GM08714 (cell line): ENCODE data around the gene ATP8A1.

ENCODE experiments used
- H3K4me3 ChIP-seq: fragments of 200-500 bp; sonication (Bioruptor generic); 2 replicates; pipeline ENCODE4 v1.5.1; 2014; ENCODE audit warnings: mild to moderate bottlenecking, low read length, inconsistent platforms
- ZNF274 ChIP-seq: IDR thresholded peaks from 2 replicates; pipeline ENCODE4 v1.6.1; 2012; ENCODE audit warnings: mild to moderate bottlenecking, low read depth, low read length

Gene ATP8A1

DNA sequence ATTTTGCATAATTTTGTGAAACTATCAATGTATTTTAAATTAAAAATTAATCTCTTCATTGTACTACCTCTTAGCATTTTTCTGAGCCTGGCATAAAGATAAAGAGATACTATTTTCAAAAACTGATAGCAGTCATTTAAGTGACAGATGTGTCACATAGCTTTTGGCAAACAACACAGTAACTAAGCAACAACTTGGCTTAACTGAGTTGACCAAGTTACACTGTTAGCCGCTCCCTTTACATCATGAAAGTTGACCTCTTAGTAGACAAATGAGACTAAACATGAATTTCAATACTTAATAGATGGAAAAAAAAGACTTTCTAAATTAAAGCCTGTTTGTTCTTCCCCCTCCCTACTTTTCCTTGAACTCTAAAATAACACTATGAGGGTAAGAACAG is 62.0 kb downstream of the ATP8A1 start:
- TF ChIP-seq ZNF274: no peak
- no peak overlapping the region for H3K4me3 ChIP-seq

DNA sequence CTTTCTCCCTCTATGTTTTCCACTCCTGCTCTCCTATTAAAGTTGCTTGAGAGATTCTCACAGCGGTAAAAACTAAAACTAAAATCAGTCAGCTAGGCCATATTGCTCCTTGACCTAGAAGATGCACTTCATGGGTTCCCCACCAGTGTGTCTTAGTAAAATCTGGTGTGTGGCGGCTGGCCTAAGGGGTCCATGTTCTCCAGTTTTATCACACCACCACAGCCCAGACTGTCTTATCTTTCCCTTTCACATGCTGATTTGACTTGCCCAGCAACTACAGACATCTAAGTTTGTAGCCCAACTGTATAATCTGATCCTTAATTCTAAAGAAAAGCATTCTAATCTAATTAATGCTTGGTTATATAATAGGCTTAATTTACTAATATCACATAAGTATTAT is 68.0 kb downstream of the ATP8A1 start:
- no peak overlapping the region for H3K4me3 ChIP-seq
- no peak for TF ChIP-seq ZNF274

DNA sequence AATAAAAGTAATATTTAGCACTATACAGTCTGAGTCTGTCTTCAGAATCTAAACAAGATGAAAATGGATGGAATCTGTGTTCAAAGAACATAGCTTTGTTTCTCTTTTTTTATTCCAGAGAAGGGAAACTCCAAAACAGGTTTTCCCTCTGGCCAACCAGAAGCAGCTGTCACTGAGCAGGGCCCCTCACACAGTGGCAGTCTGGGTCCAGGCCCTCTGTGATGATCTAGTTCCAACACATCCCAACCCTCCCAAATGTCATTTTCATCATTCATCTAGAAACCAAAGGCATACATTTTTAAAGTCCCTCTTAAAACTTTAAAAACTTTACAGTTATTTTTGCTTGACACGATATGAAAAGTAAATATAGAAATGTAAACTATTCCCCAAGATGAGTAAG is 70.1 kb downstream of the ATP8A1 start:
- H3K4me3 ChIP-seq: no peak overlapping the region
- no peak for TF ChIP-seq ZNF274

DNA sequence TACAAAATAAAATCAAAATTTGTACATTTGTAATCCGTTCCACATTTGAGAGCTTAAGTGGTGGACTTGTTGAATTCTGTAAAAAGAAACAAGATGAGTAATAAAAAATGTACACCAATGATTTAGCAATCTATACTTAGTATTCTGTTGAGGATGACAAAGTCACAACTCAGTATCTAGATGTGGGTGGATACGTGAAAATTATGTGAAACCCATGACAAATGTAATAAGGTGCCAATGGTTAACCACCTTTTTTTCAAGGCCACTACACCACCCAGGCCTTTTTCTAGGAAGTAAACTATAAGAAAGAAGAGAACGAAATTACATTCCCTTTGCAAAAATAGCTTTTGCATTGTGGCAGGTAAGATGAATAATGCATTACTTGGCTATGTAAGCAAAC is 77.0 kb downstream of the ATP8A1 start:
- no peak for TF ChIP-seq ZNF274
- no peak overlapping the region for H3K4me3 ChIP-seq

DNA sequence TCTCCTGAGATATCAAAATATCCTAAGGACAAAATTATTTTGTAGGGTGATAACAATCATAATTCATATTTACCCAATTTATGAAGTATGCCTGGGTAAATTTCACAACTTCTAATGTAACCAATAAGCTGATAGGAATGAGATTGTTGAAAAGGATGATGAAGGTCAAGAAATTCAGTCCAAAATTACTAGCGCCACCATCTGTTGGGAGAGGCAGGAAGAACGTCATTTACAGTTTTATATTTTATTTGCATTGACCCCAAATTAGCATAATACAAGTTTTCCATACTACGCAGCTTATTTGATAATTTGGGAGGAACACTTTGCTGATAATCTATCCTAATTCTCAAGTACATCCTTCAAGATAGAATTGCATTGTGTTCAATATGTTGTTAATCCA is 78.7 kb downstream of the ATP8A1 start:
- no peak overlapping the region for H3K4me3 ChIP-seq
- TF ChIP-seq ZNF274: no peak

DNA sequence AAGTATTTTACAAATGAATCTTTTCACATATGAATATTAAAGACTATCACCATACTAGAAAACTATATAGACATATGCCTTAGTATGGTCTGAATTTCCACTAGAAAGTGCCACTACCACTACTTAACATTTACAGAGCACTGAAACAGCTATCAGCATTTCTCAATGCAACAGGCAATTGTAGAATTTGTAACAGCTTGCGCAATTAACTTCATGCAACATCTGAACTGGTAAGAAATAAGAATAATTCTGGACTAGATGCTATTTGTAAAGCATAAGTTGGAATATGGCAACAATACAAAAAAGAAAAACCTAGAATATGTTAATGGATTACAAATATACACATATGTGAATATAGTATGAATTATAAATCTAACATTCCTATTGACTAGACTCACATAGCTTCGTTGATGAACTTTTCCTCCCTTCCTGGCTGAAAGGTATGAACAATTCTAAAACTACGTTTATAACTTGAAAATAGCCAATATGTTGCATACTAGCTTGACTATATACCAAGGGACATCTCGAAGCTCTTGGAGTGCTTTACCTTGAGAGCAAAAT is 82.0 kb downstream of the ATP8A1 start:
- TF ChIP-seq ZNF274: no peak
- H3K4me3 ChIP-seq: no peak overlapping the region

DNA sequence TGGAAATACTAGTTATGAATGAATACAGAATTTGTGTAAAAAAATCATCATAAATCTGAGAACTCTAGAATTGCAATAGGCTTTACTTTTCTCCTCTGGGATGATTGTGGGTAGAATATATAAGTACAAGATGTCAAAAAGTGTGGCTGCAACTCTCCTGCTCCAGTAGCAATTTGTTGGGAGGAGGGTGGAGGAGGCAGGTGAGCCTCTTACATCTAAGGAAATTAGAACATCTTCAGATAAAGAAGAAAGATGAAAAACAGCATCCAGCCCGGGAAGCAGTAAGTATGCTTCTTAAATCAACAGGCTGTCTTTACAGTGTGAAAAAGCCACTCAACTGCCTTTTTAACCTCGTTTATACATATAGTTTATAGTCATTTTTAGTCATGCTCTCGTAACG is 83.7 kb downstream of the ATP8A1 start:
- no peak for TF ChIP-seq ZNF274
- H3K4me3 ChIP-seq: no peak overlapping the region

DNA sequence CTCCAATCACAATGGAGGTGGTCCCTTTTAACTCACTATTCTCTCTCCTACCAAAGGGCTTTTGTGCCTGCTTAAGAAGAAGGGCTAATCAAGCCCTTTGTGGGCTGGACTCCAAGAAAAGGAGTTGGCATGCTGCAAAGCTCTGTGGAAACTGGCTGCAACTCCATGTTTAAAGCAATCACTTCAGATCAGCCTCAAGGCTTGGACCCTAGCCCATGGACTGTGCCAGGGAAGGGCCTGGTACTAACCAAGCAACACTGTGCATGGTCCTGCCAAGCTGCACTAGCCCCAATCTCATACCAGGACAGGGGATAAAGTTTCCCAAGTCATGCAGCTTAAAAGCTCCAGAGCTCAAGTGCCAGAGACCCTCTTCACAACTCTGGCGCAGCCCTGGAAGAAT is 86.7 kb downstream of the ATP8A1 start:
- H3K4me3 ChIP-seq: no peak overlapping the region
- no peak for TF ChIP-seq ZNF274

DNA sequence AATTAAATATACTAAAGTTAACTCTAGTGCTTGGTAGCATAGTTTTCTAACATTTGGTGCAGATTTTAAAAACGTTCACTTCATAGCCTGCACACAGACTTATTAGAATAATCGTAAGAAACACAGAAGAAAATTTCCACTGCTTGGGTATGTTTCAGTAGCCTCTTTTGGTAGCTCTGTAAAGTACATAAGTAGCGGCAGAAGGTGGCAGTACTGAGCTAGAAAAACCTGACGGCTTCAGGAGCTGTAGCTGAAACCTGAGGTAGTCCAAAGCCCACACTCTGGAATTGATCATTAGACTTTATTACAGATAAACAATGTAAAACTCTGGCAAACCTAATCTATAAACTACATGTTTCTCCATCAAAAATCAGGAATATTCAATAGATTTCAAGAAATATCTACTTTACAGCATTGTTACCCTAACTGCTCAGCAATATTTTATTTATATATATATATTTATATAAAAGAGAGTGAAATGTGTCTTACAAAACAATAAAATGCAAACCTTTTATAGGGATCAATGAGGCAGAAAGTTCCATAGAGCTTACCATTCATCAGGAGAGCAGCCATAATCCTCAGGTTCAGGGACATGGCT is 88.2 kb downstream of the ATP8A1 start:
- H3K4me3 ChIP-seq: no peak overlapping the region
- TF ChIP-seq ZNF274: no peak

DNA sequence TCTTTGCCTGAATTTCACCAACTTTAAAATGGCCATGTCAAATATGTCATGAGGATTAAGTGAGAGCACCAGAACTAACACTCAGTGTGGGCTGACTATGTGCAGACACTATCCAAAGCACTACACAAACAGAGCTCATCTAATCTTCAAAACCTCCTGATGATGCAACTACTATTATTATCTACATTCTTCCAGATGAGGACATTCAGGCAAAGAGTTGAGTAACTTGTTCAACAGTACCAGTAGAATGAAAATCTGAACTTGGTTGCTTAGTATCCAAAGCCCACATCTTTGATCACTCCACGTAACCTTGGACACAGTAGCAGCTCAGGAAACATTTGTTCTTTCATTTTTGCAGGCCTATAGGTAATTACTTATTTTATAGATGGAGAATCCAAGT is 90.1 kb downstream of the ATP8A1 start:
- no peak for TF ChIP-seq ZNF274
- no peak overlapping the region for H3K4me3 ChIP-seq

DNA sequence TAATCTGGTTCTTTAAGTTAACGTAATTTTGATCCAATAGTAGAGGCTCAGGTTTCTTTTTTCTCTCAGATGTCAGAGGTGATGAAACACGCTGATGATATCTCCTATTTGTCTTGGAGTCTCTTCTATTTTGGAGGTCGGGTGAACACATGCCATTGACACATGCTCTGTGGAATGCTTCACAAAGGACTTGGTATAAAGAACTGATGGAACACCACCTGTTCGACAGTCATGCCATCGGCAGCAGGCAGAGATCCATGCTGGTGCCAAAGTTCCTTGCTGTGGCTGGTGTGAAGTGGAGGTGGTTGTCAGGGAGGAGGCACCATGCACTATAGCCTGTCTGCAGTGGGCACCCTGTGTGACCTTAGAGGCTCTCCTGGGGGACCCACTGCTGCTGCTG is 94.9 kb downstream of the ATP8A1 start:
- TF ChIP-seq ZNF274: no peak
- no peak overlapping the region for H3K4me3 ChIP-seq

DNA sequence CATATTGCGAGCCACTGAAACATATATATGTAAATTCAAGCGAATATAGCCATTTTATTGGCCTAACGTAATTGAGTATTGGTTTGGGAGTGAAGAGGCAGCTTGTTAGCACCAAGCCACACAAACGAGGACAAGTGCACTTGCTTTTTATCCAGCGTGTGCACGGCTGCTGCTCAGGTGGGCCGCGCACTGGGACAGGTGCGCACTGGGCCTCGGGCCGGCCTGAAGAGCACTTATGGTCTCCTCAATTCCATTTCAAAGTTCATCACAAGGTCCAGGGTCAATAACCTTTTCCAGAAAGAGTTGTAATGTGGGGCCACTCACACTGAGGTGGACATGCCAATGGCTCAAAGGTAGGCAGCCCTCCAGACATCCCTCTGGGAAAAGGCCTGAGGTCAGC is 95.9 kb downstream of the ATP8A1 start:
- no peak overlapping the region for H3K4me3 ChIP-seq
- TF ChIP-seq ZNF274: no peak

DNA sequence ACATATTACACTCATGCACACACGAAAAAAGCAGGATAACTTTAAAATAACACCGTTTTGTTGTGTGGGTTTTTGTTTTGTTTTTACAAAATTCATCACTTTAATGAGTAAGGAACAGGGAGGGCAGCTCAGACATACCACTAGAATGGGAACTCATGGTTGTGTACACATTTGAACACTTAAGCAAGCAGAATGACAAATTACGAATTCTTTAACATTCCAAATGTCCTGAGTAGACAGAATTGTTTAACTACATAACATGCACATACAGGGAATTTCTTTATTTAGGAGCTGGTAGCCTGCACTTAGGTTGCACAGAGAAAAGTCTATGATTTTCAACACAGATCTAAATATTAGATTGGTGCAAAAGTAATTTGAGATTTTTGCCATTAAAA is 96.4 kb downstream of the ATP8A1 start:
- no peak overlapping the region for H3K4me3 ChIP-seq
- no peak for TF ChIP-seq ZNF274

DNA sequence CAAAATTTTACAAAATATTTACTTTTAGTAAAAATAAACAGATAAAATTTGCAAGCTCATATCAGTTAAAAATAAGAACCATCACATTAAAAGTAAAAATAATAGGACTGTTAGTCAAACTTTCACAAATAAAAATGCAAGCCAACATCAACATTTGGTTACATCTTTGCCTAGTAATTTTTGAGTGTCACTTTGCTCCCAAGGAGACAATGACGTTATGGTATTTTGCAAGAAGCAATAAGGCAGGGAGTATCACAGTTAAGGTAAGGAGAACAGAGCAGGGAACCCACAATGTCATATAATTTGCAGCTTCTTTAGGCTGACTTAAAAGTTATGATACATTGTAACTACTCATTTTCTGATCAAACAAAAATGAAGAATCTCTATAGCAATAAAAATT is 98.7 kb downstream of the ATP8A1 start:
- TF ChIP-seq ZNF274: no peak
- no peak overlapping the region for H3K4me3 ChIP-seq

DNA sequence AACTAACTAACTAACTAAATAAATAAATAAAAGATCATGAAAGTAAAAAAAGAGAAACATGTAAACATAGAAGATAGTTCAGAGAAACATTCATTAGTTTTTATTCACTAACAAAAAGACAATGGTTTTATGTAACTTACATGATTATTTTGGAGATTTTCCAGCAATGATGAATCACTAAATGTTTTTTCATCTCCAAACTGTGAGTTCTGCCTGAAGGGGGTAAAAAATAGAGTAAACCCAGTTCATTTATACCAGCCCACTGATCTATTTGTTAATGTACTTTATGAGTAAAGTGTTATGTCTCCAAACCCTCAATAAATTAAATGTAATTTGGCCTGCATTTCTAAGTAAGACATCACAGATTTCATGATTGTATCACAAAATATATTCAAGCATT is 101.1 kb downstream of the ATP8A1 start:
- TF ChIP-seq ZNF274: no peak
- no peak overlapping the region for H3K4me3 ChIP-seq

DNA sequence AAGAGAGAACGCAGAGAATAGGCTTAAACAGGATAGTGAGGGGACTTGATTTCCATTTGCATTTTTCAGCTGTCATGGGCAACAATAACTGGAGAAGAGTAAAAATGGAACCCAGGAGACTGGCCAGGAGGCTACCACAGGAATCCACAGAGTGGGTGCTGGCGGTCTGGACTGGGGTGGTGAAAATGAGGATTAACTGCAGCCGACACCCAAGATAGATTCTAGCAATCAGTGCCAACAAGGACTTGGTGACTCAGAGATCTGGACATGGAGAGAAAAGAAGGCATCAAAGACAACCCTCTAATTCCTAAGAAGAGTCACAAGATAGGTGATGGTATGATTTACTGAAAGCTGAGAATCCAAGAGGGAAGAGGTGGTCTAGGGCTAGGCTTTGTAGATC is 102.8 kb downstream of the ATP8A1 start:
- no peak overlapping the region for H3K4me3 ChIP-seq
- TF ChIP-seq ZNF274: no peak
